Astrocyte (in vitro differentiated cells and primary cell): ENCODE results near the gene NOX1.
"Not testable (repeated sequence)": the region's sequence is repeated elsewhere in the genome, so short reads cannot be mapped to it uniquely, and the experiment has no call there.

Experiments
- EZH2 ChIP-seq: IDR thresholded peaks from 2 replicates; pipeline ENCODE4 v1.6.1; 2012; ENCODE audit warnings: mild to moderate bottlenecking, low read length, inconsistent platforms; ENCODE audit not compliant: insufficient read depth
- TF ChIP-seq, protein P1 (sequence below): IDR thresholded peaks from 2 replicates; pipeline ENCODE4 v1.5.1; 2011; ENCODE audit warnings: low read depth, mild to moderate bottlenecking, inconsistent platforms, low read length, moderate library complexity; ENCODE audit not compliant: insufficient read depth

GRCh38 chrX:100808265-100808664 is 65.9 kb downstream of the NOX1 start:
- not testable (repeated sequence) for TF ChIP-seq EZH2
- TF ChIP-seq, protein P1, sequence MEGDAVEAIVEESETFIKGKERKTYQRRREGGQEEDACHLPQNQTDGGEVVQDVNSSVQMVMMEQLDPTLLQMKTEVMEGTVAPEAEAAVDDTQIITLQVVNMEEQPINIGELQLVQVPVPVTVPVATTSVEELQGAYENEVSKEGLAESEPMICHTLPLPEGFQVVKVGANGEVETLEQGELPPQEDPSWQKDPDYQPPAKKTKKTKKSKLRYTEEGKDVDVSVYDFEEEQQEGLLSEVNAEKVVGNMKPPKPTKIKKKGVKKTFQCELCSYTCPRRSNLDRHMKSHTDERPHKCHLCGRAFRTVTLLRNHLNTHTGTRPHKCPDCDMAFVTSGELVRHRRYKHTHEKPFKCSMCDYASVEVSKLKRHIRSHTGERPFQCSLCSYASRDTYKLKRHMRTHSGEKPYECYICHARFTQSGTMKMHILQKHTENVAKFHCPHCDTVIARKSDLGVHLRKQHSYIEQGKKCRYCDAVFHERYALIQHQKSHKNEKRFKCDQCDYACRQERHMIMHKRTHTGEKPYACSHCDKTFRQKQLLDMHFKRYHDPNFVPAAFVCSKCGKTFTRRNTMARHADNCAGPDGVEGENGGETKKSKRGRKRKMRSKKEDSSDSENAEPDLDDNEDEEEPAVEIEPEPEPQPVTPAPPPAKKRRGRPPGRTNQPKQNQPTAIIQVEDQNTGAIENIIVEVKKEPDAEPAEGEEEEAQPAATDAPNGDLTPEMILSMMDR, result not testable (repeated sequence)
